AG09309 (cell line): ENCODE data around the gene NPRL2.

ENCODE experiments used
- DNase-seq: peaks from one replicate; pipeline ENCODE4 v3.0.0-alpha.2; 2010; ENCODE audit warnings: low read depth
- H3K4me3 ChIP-seq: 2 replicates; pipeline ENCODE4 v1.5.1; 2011; ENCODE audit warnings: mild to moderate bottlenecking, low read depth, low read length, moderate library complexity; ENCODE audit not compliant: control insufficient read depth
- TF ChIP-seq, protein P1 (sequence below): IDR thresholded peaks from 2 replicates; pipeline ENCODE4 v1.5.1; 2011; ENCODE audit warnings: mild to moderate bottlenecking, low read depth, low read length, inconsistent platforms; ENCODE audit not compliant: insufficient read depth, control insufficient read depth; ENCODE audit errors: missing control alignments

Gene NPRL2

DNA sequence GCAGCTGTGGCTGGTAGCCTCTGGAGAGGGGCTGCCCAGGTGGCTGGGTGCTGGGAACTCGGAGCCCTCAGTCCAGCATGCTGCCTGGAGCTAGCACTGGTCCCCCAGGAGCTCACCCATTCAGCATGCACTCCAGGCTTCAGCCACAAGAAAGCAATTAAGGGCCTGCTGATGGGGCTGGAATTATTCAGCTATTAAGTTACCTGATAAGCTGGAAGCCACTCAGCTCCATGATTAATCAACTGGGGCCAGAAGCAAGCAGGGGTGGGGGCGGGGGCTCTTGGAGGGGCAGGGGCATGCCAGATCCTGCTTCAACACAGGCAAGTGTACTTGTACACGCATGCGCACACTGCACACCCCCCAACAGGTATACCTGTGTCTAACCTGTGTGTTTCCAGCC lies 30.8 kb upstream of the NPRL2 start:
- TF ChIP-seq, protein P1, sequence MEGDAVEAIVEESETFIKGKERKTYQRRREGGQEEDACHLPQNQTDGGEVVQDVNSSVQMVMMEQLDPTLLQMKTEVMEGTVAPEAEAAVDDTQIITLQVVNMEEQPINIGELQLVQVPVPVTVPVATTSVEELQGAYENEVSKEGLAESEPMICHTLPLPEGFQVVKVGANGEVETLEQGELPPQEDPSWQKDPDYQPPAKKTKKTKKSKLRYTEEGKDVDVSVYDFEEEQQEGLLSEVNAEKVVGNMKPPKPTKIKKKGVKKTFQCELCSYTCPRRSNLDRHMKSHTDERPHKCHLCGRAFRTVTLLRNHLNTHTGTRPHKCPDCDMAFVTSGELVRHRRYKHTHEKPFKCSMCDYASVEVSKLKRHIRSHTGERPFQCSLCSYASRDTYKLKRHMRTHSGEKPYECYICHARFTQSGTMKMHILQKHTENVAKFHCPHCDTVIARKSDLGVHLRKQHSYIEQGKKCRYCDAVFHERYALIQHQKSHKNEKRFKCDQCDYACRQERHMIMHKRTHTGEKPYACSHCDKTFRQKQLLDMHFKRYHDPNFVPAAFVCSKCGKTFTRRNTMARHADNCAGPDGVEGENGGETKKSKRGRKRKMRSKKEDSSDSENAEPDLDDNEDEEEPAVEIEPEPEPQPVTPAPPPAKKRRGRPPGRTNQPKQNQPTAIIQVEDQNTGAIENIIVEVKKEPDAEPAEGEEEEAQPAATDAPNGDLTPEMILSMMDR = no peak
- DNase-seq = no peak
- H3K4me3 ChIP-seq = no peak overlapping the region

GRCh38 chr3:50380405-50381085 lies 30.0 kb upstream of the NPRL2 start:
- TF ChIP-seq, protein P1 = no peak
- DNase-seq = no peak
- no peak overlapping the region for H3K4me3 ChIP-seq

GRCh38 chr3:50378757-50379156 lies 28.2 kb upstream of the NPRL2 start:
- no peak overlapping the region for H3K4me3 ChIP-seq
- no peak for DNase-seq
- TF ChIP-seq, protein P1 = no peak

- no peak for DNase-seq
- TF ChIP-seq, protein P1 = no peak
- H3K4me3 ChIP-seq = no peak overlapping the region
Observed at GRCh38 chr3:50378024-50378423, 27.4 kb upstream of the NPRL2 start.

GRCh38 chr3:50375258-50375931 lies 24.8 kb upstream of the NPRL2 start:
- no peak overlapping the region for H3K4me3 ChIP-seq
- no peak for DNase-seq
- TF ChIP-seq, protein P1 = no peak

DNA sequence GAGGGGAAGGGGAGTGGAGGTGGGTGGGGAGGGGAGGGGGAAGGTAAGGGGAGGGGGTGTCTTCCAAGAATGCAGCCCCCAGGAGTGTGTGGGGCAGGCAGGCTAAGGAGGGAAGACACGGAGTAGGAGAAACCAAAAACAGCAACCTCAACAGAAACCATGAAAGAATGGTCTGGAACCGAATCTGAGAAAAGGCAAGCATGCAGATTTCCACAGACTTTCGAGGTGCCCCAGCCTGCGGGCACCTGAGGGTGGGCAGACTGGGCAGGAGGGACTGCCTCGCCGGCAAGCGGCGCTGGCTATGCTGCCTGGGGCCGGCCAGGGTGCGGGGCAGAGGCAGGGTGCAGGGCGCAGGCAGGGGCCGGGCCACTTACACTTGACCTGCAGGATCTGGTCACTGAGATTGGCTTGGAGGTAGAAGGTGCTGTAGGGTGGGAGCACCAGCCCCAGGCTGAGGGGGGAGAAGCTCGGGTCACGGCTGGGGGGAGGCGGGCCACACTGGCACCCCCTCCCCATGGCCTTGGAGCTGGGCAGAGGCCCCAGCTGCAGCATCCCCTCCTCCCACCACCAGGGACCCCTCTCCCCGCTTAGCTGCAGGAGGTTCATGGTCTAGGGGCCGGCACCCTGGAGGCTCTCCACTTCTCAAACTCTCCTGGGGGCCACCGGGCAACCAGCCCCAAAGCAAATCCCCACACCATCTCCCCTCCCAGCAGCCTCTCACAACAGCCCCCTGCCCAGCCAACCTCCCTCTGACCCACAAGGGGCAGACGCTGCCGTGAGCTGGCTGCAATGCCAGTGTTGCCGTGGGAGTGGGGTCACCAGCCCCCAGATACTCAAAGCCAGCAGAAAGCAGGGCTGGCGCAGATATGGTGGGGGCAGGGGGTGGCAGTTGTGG lies 24.0 kb upstream of the NPRL2 start:
- H3K4me3 ChIP-seq = no peak overlapping the region
- DNase-seq = no peak
- TF ChIP-seq, protein P1 = no peak
